GM19035 (cell line): Measurements from ENCODE around the gene HTR7.
A peak's percentile ranks its signal among the peaks of the same experiment; 100 is the strongest.

Source experiments
- ATAC-seq: cut with Tn5 transposase; IDR thresholded peaks from one replicate; pipeline ENCODE4 v1.9.1; 2021; ENCODE audit not compliant: unreplicated experiment

HTR7 gene

GRCh38 chr10:90806677-90807076 is 51.2 kb downstream of the HTR7 start:
- no peak for ATAC-seq

DNA sequence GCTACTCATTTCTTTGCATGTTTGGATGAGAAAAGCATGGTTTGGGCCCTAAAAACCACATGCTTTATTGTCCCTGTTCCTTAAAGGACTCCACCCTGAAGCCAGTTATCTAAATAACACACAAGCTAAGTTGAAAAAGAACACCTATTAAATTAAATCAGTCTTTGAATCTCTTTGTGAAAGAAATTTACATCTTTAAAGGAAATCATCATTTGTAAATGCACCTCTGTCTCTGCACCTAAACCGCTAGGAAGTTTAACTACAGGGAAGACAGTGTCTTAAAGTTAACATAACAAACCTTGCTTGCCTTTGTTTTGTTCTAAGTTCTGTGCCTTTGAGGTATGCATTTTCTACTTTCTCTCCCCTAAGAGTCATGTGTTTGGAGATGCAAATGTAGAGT is 52.6 kb downstream of the HTR7 start:
- no peak for ATAC-seq

GRCh38 chr10:90804354-90804753 is 53.5 kb downstream of the HTR7 start:
- ATAC-seq = no peak

GRCh38 chr10:90801608-90802007 is 56.2 kb downstream of the HTR7 start:
- no peak for ATAC-seq

GRCh38 chr10:90800232-90800796 is 57.5 kb downstream of the HTR7 start:
- no peak for ATAC-seq

- no peak for ATAC-seq
These were observed 58.7 kb downstream of the HTR7 start for GRCh38 chr10:90799172-90799571.

DNA sequence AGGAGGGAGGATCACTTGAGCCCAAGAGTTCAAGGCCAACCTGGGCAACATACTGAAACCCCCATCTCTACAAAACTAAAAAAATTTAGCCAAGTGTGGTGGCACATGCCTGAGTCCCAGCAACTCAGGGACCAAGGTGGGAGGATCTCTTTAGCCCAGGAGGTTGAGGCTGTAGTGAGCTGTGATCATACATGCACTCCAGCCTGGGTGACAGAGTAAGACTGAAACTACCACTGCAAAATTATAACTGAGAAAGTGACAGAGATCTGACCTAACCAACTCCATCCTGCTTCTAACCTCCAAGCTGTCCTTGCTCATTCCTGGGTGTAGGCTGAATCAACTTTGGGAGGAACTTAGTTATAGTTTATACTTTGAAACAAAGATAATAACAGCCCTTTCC is 59.4 kb downstream of the HTR7 start:
- no peak for ATAC-seq

DNA sequence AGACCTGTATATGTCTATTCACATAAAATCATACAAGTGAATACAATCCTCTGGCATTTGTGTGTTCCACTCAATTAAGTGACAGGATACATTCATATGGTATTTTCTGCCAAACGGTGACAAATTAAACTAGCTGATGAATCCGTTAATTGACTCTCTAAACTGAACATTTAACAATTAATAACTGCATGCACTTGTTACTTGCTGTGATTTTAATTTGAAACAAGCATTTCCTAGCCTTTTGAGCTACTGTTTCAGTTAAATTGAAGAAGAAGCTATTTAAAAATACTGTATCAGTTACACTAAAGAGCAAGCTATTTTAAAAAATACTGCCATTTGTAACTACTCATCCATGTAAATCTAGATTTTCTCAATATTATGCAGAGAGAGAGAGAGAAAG is 67.4 kb downstream of the HTR7 start:
- ATAC-seq = no peak

DNA sequence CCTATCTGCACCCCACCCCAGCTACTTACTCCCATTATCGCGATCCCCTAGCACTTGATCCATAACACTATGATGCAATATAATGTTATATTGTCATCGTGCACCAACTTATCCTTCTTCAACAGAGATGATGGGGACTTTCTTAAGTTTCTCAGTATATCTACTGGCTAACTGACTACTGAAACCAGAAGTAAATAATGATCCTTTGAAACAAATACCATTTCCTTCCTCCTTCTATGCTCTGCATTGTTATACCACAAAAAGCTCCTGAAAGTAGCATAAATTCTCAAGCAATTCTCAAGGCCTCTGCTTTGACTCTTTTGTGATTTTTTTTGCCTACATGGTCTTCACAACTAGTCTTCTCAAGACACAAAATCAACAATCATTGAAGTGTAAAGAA is 68.9 kb downstream of the HTR7 start:
- peak; percentile 79 for ATAC-seq

GRCh38 chr10:90788199-90788491 is 69.7 kb downstream of the HTR7 start:
- ATAC-seq = no peak

- no peak for ATAC-seq
These were observed 70.2 kb downstream of the HTR7 start for GRCh38 chr10:90787393-90788198.

DNA sequence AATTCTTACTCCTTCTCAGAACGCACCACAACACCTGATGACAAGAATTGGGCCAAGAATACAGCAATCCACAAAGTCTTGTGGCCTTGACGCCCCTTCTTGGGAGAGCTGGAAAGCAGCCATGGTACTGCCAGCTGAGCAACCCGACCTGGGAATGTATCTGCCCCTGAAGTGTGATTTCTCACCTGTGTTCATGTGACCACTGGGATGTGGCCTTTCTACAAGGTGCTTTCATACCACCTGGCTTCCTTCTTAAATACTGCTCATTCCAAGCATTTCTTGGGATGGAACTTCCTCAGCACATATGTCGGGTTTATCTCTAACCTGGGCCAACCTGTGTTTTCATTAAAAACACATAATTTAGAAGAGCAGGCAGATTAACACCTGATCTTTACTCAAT is 72.1 kb downstream of the HTR7 start:
- ATAC-seq = no peak

GRCh38 chr10:90784771-90785170 is 73.1 kb downstream of the HTR7 start:
- ATAC-seq = no peak

- no peak for ATAC-seq
These were observed 77.4 kb downstream of the HTR7 start for GRCh38 chr10:90780488-90780887.

DNA sequence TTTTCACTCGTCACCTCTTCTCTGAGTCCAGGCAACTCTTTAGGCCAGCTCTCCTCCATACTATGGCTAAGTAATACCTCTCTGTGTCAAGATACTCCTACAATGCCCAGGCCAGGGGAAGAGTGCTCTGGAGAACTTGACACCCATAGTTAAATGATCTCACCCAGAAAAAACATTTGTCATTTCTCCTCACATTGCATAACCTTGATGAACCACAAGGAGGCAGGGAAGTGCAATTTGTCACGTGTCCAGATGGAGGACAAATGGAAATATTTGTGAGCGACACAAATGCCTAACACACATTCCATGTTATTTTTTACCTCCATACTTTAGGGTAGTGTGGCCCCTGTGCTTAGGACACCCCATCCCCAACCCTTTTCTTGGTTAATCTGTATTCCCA is 78.3 kb downstream of the HTR7 start:
- no peak for ATAC-seq

DNA sequence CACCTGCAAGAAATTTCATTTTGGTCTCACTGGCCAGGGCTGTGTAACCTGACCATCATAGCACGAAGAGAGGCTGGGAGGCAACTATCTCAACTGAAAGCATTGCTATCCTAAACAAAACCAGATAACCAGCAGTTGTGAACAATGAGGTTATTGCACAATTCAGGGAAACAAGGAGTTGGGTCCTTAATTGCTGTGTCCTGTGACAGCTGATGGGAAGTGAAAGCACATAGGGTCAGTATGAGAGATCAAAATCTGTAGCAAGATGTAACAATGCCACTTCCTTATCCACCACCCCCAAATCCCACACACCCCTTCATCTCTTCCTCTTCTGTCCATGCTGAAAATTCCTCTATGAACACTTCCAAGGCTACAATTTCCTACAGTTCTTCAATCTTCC is 80.2 kb downstream of the HTR7 start:
- no peak for ATAC-seq

- no peak for ATAC-seq
These were observed 82.3 kb downstream of the HTR7 start for GRCh38 chr10:90775351-90776028.

DNA sequence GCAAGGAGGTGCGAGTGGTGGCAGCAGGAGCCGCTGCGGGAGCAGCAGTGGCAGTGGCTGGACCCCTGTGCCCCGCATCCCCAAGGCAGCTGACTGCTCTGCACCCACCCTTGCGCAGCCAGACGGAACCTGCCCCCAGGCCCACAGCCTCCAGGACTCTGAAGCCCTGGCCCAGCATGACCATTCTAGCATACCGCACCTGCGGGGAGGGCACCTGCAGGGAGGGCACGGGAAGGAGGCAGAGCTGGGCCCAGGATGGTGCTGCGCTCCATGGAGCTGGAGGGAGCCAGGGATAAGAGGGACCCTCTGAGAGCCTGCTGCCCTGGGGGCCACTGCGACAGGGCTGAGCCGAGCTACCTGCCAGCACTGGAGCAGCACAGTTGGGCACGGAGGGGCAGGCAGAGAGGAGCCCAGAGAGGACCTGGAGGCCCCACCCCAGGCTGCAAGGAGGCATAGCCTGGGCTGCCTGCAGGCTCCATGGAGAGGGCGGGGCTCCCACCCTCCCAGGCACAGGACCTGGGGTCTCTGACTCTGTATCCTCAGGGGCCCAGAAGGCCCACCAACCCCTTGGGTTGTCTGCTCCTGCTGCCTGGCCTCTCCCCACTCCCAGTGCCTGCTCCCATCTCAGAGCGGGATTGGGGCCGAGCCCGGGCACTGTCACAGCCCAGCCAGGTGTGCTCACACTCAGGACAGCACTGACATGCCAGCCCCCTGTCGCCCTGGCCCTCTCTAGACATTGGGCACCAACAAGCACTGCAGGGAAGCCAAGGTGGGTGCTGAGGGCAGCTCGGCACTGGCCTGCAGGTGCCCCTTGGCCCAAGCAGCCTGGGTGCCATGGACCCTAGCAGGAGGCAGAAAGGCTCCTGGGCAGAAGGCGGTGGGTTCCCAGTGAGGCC is 87.6 kb downstream of the HTR7 start:
- no peak for ATAC-seq

GRCh38 chr10:90751107-90751997 is 106.5 kb downstream of the HTR7 start:
- ATAC-seq = peak; percentile 85

GRCh38 chr10:90746829-90747228 is 111.0 kb downstream of the HTR7 start:
- ATAC-seq = no peak
